ENCODE results near the gene XAB2. TPM values are rescaled to one million over a fixed set of nuclear protein-coding genes. Genes with fewer than 3 reads are reported as not detected.

XAB2 gene
- total and polyA plus RNA-seq, 2 donors (not counting 3 experiments of a cell fraction or from before 2014, with no cell fraction given) = 37.3 to 47.6 TPM

DNA sequence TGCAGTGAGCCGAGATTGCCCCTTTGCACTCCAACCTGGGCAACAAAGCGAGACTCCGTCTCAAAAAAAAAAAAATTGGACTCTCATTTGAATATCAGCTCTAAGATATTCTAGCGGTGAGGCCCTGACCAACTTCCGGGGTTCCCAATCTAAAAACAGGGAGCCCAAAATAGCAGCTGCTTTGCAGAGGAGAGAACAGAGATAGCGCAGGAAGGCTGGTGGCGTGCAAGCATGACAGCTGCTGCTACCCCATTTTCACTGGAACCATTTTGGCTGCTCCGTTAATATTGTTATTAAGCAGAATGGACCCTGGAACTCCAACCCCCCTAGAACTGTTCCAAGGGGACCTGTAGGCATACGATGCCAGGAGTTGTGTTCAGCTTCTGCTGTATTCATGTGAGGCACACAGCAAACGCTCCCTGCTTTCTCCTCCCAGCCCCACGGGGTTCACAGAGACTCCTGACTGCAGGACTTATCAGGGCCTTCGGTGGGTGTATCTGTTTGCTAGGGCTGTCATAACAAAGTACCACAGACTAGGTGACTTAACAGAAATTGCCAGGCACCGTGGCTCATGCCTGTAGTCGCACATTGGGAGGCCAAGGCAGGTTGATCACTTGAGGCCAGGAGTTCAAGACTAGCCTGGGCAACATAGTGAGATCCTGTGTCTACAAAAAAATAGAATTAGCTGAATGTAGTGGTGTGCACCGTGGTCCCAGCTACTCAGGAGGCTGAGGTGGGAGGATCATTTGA is 19.1 kb upstream of the XAB2 start:
- H4K20me1 ChIP-seq (replicated peaks; ENCODE audit: control insufficient read depth, extremely low read depth, insufficient read depth, low read length) = no peaks in the 10 kb centered on the region
- no peak overlapping the region for H3K9ac ChIP-seq (replicated peaks; ENCODE audit: extremely low read depth, insufficient read depth, low read length)
- CTCF ChIA-PET = interaction anchor here (0.7 to 5.1 kb wide), 6 partner anchors 13 to 151 kb away, joined by 3 to 37 read pairs (median 4); partner anchors contain the start of gene TRAPPC5
- no peak overlapping the region for H3K4me2 ChIP-seq (ENCODE audit: insufficient read depth, low read length)
- H3K79me2 ChIP-seq (ENCODE audit: control insufficient read depth, insufficient read depth, low read length) = no peaks in the 10 kb centered on the region
- DNase-seq (ENCODE audit: low read depth, low spot score) = no peak
- no peak overlapping the region for H2AFZ ChIP-seq (ENCODE audit: low read depth, low read length)
- H3K4me3 ChIP-seq (replicated peaks in 1 of 3; ENCODE audit: insufficient read depth in 1 of 3, low read depth in 1 of 3, low read length in 3 of 3) = no peak overlapping the region
- H3K4me1 ChIP-seq (ENCODE audit: control insufficient read depth, extremely low read depth, insufficient read depth, low read length) = peaks cover 4% of the 10 kb centered on the region
- H3K9me3 ChIP-seq (replicated peaks; ENCODE audit: control insufficient read depth, insufficient read depth, low read length) = no peaks in the 10 kb centered on the region
- dilution Hi-C loops (cut with MboI; ENCODE audit: extremely low pct_ligation_motif_present, low sequenced_read_pairs) (no loop called here), intact Hi-C loops (cut with micrococcal nuclease) (no loop called here)
- peaks cover 0 to 2% of the 10 kb centered on the region in 2 experiments for H3K27me3 ChIP-seq (ENCODE audit: control insufficient read depth in 2 of 2, insufficient read depth in 2 of 2, low read length in 2 of 2)
- no peaks in the 10 kb centered on the region for H3K9me1 ChIP-seq (replicated peaks; ENCODE audit: control insufficient read depth, extremely low read depth, insufficient read depth, low read length)
- no TSS peak for BruUV-seq (replicated peaks)
- no peak for TF ChIP-seq MYC (IDR thresholded peaks at IDR 0.05; ENCODE audit: low read depth, low read length)
- no peak for TF ChIP-seq JUN (IDR thresholded peaks at IDR 0.05; ENCODE audit: borderline replicate concordance, insufficient read depth, insufficient read length, low read depth)
- TF ChIP-seq, protein P1, sequence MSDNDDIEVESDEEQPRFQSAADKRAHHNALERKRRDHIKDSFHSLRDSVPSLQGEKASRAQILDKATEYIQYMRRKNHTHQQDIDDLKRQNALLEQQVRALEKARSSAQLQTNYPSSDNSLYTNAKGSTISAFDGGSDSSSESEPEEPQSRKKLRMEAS (IDR thresholded peaks at IDR 0.05; ENCODE audit: insufficient read depth, insufficient read length) = no peak
- no peak for TF ChIP-seq POLR2AphosphoS5 (IDR thresholded peaks at IDR 0.05; ENCODE audit: insufficient read depth, low read depth, low read length)
- TF ChIP-seq POLR2A (IDR thresholded peaks at IDR 0.05; ENCODE audit: low read depth, low read length) = no peak
- TF ChIP-seq GATA2 (IDR thresholded peaks at IDR 0.05; ENCODE audit: insufficient read depth, insufficient read length, low read depth, low read length) = no peak
- no peaks in the 10 kb centered on the region for H3K36me3 ChIP-seq (ENCODE audit: control insufficient read depth in 2 of 2, extremely low read depth in 1 of 2, insufficient read depth in 2 of 2, low read length in 2 of 2)
- POLR2A ChIA-PET = interaction anchor here (0.6 kb wide), 1 partner anchor 138 kb away, joined by 3 read pairs; no protein-coding TSS in a partner anchor
- no peak for FAIRE-seq
- no peak overlapping the region for H3K27ac ChIP-seq (ENCODE audit: insufficient read depth, low read depth, low read length)

GRCh38 chr19:7647156-7647555 is 17.8 kb upstream of the XAB2 start:
- H3K27me3 ChIP-seq (ENCODE audit: control insufficient read depth in 2 of 2, insufficient read depth in 2 of 2, low read length in 2 of 2) = peaks cover 0 to 2% of the 10 kb centered on the region in 2 experiments
- FAIRE-seq = no peak
- H3K9me3 ChIP-seq (replicated peaks; ENCODE audit: control insufficient read depth, insufficient read depth, low read length) = no peaks in the 10 kb centered on the region
- ChIA-PET POLR2A (no interaction called here), CTCF (interaction anchor here (1.4 kb wide), 1 partner anchor 34 kb away, joined by 3 read pairs; the partner anchor contains the start of gene TRAPPC5)
- dilution Hi-C loops (cut with MboI; ENCODE audit: extremely low pct_ligation_motif_present, low sequenced_read_pairs) = no loop called here
- H3K4me3 ChIP-seq (replicated peaks in 1 of 3; ENCODE audit: insufficient read depth in 1 of 3, low read depth in 1 of 3, low read length in 3 of 3) = no peak overlapping the region
- H3K4me1 ChIP-seq (ENCODE audit: control insufficient read depth, extremely low read depth, insufficient read depth, low read length) = peaks cover 2% of the 10 kb centered on the region
- BruUV-seq (replicated peaks) = no TSS peak
- no peak overlapping the region for H3K27ac ChIP-seq (ENCODE audit: insufficient read depth, low read depth, low read length)
- no peak for TF ChIP-seq MYC (IDR thresholded peaks at IDR 0.05; ENCODE audit: low read depth, low read length)
- TF ChIP-seq POLR2A (IDR thresholded peaks at IDR 0.05; ENCODE audit: low read depth, low read length) = no peak
- TF ChIP-seq, protein P1 (IDR thresholded peaks at IDR 0.05; ENCODE audit: insufficient read depth, insufficient read length) = no peak
- no peak for TF ChIP-seq JUN (IDR thresholded peaks at IDR 0.05; ENCODE audit: borderline replicate concordance, insufficient read depth, insufficient read length, low read depth)
- no peak for TF ChIP-seq FOS (IDR thresholded peaks at IDR 0.05; ENCODE audit: borderline replicate concordance, insufficient read depth, low read length)
- no peak for TF ChIP-seq GATA2 (IDR thresholded peaks at IDR 0.05; ENCODE audit: insufficient read depth, insufficient read length, low read depth, low read length)
- TF ChIP-seq, protein P2, sequence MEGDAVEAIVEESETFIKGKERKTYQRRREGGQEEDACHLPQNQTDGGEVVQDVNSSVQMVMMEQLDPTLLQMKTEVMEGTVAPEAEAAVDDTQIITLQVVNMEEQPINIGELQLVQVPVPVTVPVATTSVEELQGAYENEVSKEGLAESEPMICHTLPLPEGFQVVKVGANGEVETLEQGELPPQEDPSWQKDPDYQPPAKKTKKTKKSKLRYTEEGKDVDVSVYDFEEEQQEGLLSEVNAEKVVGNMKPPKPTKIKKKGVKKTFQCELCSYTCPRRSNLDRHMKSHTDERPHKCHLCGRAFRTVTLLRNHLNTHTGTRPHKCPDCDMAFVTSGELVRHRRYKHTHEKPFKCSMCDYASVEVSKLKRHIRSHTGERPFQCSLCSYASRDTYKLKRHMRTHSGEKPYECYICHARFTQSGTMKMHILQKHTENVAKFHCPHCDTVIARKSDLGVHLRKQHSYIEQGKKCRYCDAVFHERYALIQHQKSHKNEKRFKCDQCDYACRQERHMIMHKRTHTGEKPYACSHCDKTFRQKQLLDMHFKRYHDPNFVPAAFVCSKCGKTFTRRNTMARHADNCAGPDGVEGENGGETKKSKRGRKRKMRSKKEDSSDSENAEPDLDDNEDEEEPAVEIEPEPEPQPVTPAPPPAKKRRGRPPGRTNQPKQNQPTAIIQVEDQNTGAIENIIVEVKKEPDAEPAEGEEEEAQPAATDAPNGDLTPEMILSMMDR (IDR thresholded peaks at IDR 0.05; ENCODE audit: extremely low read depth in 1 of 2, insufficient read depth in 1 of 2, low read depth in 1 of 2, low read length in 2 of 2) = no peak
- TF ChIP-seq EZH2 (IDR thresholded peaks at IDR 0.05; ENCODE audit: borderline replicate concordance, low read depth, low read length, severe bottlenecking) = no peak
- no peak for TF ChIP-seq POLR2AphosphoS5 (IDR thresholded peaks at IDR 0.05; ENCODE audit: insufficient read depth, low read depth, low read length)
- no peak overlapping the region for H3K9ac ChIP-seq (replicated peaks; ENCODE audit: extremely low read depth, insufficient read depth, low read length)
- no peak overlapping the region for H3K4me2 ChIP-seq (ENCODE audit: insufficient read depth, low read length)
- H3K79me2 ChIP-seq (ENCODE audit: control insufficient read depth, insufficient read depth, low read length) = no peaks in the 10 kb centered on the region
- H4K20me1 ChIP-seq (replicated peaks; ENCODE audit: control insufficient read depth, extremely low read depth, insufficient read depth, low read length) = no peaks in the 10 kb centered on the region
- intact Hi-C loops (cut with micrococcal nuclease) = no loop called here
- H3K36me3 ChIP-seq (ENCODE audit: control insufficient read depth in 2 of 2, extremely low read depth in 1 of 2, insufficient read depth in 2 of 2, low read length in 2 of 2) = no peaks in the 10 kb centered on the region
- no peak for DNase-seq (ENCODE audit: low read depth, low spot score)
- no peak overlapping the region for H2AFZ ChIP-seq (ENCODE audit: low read depth, low read length)
- no peaks in the 10 kb centered on the region for H3K9me1 ChIP-seq (replicated peaks; ENCODE audit: control insufficient read depth, extremely low read depth, insufficient read depth, low read length)

Data from endothelial cell of umbilical vein (primary cell).